Stimulated activated CD4-positive, alpha-beta T cell treated with anti-CD3 and anti-CD28 coated beads, Interleukin-4, amount 100 ng/mL, for 1 hour (primary cell): ENCODE results near the gene VPS4A.
A peak's percentile ranks its signal among the peaks of the same experiment; 100 is the strongest.
"Not testable (repeated sequence)": the region's sequence is repeated elsewhere in the genome, so short reads cannot be mapped to it uniquely, and the experiment has no call there.

Source experiments
- DNase-seq: peaks from one replicate; pipeline ENCODE4 v3.0.0-alpha.2; 2020

Gene VPS4A

DNA sequence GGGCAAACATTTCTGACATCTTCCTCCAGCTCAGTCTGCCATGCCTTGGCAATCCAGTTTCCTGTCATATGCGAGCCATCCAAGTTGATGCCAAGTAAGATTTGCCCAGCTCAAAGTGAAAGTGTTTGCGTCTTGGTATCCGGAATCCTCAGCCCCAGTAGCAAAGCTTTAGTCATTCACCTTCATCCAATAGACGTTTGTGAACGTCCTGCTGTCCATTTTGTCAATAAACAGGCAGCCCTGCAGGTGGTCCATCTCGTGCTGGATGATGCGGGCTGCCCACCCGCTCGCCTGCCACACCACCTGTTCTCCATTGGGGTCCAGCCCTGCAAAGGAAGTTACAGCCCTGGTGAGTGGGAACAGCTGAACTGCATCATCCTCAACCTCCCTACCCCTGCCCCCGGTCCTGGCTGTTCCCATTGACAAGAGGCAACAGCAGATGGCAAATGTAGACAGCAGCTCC lies 17.7 kb downstream of the VPS4A start:
- no peak for DNase-seq

DNA sequence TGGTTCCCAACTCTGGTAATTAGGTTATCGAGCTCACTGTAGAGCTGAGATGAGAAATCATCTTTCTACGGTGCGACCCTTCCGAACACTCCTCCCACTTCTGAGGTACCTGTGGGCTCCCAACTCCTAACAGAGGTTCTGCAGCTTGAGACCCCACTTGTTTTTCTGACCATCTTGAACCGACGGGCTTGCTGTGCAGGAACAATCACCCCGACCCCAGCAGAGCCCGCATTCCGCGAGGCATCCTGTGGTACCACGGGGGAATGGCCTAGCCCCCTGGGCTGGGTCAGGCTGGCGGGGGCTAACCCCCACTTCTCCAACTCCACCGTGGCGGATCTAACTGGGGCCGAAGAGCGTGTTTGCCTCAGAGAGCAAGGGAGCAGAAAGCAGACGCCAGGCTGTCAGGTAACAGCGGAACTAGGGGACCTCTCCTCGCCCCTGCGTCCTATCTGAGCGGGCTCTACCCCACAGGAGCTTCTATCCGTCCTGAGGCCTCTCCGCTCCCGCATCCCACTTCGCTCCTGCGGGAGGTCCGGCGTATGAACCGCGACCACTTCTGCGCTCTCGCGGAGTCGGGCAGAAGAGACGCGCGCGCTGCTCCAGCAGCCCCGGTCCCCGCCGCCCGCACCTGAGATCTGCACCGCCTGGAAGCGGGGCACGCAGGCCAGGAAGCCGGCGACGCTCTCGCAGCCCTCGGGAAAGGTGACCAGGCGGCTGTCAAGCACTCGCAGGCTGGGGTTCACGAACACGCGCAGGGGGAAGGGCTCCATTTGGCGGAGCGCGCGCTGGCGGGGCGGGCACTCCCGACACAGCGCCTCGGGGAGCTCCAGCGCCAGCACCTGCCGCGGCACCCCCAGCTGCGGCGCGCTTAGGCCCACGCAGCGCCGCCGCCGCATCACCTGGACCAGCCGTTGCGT lies 18.5 kb downstream of the VPS4A start:
- DNase-seq = peak; percentile 57

DNA sequence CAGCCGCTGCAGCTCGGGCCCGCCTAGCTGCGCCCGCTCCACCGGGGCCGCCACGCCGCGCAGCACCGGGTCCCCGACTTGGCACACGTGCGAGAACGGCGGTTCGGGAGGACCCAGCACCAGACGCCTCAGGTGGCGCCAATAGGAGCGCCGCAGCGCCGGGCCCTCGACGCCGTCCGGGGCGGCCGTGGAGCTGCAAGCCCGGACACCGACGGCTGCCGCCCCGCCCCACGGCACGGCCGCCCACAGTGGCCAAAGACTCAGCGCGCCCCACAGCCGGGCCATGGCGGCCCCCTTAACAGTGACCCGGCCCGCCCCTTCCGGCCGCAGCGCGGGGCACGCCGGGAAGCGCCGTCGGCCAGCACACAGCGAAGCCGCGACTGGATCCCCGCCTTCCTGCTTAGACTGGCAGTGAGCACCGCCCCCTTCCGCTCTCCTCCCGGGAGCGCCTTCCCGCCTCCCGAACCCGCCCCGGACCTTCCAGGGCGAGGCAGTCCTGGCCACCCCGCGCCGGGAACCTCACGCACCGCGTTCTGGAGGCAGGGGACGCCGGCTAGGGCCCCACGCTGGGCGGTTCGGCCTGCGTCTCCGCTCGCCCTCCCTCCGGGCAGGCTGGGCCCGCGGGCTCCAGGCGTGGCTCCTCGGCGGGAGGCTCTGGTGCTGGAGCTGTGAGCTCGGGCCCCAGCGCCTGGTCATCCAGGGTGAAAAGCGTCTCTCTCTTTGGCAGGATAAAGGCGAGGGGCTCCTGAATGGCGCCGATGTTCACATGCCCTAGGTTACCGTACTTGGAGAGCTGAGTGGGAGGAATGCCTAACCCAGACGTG lies 19.3 kb downstream of the VPS4A start, which contains the start of gene PDF:
Gene PDF, minus strand, starts transcription at position 303 of the 824 bp plus-strand sequence. Its CDS starts 18 bp downstream, at position 285.
- peak; percentile 84 for DNase-seq

DNA sequence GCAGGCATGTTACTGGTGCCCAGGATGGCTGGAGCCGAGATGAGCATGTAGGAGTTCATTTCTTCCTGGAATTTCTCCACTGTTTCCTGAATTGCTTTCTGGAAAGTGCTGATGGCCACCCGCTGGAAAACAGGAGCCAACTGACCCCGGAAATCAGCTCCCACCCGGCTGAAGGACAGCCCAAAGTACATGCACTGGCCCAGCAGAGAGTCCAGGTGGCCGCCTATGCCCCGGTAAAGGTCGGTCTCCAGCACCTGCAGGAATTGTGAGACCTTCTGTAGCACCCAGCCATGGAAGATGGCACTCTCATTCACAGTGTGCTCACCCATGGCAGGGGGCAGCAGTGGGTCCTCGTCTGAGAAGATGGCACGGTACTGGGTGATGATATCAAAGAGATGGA lies 23.5 kb downstream of the VPS4A start:
- no peak for DNase-seq

DNA sequence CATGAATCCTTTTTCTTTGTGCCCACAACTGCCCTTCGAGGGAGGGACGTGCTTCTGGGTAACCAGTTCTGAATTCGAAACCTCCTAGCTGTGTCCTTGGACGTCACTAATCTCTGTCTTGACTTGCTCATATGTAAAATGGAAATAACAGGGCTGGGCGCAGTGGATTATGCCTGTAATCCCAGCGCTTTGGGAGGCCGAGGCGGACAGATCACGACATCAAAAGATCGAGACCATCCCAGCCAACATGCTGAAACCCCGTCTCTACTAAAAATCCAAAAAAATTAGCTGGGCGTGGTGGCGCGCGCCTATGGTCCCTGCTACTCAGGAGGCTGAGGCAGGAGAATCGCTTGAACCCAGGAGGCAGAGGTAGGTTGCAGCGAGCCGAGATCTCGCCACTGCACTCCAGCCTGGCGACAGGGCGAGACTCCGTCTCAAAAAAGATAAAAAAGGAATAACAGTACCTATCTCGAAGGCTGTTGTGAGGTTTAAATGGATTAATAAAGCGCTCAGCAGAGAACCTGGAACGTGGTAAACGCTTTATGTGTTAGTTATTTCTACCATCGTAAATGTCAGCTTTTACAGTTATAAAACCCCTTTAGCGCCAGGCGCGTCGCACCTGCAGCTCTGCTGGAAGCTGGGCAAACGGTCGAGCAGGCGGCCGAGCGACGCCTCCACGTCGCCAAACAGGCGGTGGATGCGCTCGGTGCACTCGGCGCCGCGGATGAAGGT lies 27.6 kb downstream of the VPS4A start:
- no peak for DNase-seq

DNA sequence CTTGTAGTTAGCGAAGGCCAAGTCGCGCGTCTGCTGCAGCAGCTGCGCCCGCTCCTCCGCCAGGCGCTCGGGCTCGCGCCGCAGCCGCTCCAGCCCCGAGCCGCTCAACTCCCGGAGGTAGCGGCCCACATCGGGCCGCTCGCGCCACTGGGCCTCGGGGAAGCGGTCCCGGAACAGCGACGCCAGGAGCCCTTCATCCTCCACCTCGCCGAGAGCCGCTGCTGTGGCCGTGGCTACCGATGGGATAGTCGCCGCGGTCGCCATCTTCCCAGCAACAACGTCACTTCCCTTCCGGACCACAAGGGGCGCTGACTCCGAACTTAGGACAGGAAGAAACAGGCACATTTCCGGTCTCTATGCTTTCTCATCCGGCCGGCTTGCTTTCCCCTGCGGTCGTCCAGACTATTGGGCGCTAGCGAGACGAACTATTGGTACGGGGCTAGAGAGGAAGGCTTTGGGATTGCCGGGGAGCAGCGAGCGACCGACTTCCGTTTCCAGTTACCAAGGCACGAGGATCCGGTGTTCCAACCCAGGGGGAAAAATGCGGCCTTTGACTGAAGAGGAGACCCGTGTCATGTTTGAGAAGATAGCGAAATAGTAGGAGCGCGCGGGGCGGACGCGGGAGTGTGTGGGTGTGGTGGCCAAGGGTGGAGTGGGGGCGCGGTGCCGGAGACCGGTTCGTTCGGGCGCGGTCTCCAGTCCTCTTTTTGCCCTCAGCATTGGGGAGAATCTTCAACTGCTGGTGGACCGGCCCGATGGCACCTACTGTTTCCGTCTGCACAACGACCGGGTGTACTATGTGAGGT lies 28.3 kb downstream of the VPS4A start, which contains the start of the genes COG8 and NIP7:
Gene COG8, minus strand, starts transcription at position 276 of the 806 bp plus-strand sequence. Its CDS starts 12 bp downstream, at position 264.
Gene NIP7, plus strand, starts transcription at position 484 of the 806 bp plus-strand sequence. Its CDS starts 58 bp downstream, at position 542.
- DNase-seq = peak; percentile 90

DNA sequence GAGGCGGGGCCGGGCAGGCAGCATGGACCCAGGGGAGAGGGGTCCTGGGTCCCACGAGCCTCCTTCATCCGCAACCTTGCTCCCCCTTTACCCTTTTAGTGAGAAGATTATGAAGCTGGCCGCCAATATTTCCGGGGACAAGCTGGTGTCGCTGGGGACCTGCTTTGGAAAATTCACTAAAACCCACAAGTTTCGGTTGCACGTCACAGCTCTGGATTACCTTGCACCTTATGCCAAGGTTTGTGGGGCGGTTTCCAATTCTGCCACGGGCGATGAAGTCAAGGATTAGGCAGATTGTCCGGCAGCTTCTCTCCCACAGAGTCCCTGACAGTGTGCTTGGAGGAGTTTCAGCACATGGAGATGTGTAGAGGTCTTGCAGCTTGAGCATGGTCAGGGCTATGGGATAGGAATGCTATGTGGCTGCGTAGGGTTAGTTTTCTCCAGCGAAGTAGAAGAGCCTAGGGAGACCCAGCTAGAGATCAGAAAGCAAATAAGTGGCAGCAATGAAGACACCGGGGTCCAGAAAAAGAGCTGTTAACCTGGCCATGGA lies 29.0 kb downstream of the VPS4A start:
- no peak for DNase-seq

GRCh38 chr16:69344171-69344570 lies 33.0 kb downstream of the VPS4A start:
- DNase-seq = no peak

DNA sequence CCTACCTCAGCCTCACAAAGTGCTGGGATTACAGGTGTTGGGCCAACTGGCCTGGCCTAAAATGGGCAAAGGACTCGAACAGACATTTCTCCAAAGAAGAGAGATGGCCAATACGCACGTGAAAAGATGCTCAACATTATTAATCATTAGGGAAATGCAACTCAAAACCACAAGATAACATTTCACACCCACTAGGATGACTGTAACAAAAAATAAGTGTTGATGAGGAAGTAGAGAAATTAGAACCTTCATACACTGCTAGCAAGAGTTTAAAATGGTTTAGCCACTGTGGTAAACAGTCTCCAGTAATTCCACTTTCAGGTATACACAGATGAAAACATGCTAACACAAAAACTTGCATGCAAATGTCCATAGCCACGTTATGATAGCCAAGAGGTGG lies 34.8 kb downstream of the VPS4A start:
- no peak for DNase-seq

GRCh38 chr16:69346683-69347082 lies 35.5 kb downstream of the VPS4A start:
- no peak for DNase-seq

DNA sequence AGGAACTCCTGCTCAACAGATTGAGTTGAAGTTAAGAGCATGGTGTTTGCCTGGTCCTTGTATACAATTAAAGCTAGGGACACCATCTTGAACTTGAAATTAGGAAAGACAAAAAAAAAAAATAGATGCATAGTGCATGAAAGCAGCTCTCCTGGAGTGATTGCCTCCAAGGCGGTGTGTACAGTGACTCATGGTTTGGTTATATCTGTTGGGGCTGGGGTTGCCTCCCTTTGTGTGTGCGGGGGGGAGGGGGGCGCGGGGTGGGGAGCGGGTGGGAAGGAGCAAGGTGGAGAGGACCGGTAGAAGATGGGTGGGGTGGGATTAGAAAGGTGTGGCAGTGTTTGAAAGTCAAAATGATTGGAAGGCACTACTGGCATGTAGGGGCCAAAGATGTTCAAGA lies 37.1 kb downstream of the VPS4A start:
- no peak for DNase-seq

GRCh38 chr16:69349536-69349935 lies 38.4 kb downstream of the VPS4A start:
- DNase-seq = no peak

DNA sequence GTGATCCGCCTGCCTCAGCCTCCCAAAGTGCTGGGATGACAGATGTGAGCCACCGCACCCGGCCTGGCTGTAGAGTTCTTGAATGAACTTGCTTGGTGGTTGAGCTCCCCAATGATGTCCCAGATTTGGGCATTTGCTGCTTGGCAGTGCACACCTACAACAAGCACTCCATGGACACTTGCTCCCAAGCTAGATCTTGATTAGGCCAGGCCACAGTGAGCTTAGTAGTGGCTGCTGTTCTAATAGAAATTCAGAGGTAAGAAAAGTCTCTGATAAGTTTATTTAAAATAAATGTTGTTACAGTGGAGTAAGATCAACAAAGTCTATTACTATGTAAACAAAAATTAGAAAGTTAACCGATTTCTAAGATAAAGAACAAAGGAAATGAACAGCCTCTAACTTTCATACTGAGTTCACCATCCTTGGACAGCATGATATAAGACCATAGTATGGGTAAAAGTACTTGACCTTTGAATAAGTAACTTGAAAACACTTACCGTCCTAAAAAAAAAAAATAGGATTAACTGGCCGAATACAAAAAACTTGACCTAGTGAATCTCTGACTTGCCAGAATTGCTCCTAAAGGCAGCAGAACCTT lies 39.5 kb downstream of the VPS4A start:
- no peak for DNase-seq

DNA sequence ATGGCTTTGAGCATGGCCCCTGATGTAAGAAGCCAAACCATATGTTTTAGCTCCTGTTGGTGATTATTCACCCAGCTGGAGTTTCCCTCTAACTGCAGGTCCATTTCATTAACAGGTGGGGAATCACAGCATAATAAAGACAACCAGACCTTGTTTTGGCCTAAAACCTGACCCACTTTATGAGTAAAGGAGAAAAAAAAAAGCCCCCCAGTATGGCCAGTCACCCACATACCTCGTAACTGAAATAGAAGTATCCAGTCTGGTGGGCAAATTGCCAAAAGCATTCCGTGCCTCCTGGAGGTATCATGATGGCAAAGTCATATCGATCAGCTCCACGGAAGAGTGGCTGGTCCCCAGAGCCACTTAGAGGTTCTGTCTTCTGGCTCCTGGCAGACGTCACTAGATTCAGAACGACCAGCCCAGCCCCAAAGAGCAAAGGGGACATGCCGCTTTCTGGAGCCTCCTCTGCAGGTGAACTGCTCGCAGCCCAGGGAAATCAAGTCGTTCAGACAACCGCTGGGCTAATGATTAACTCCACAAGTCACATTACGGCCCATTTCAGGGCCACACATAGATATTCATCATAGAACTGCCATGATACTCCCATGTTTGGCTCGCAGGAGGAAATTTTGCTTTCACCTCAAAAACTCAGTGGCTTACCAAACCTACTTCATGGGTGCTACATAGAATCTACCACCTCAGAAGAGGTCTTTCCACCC lies 40.3 kb downstream of the VPS4A start, which contains the start of gene TMED6:
Gene TMED6, minus strand, starts transcription at position 478 of the 719 bp plus-strand sequence. Its CDS starts 33 bp downstream, at position 445.
- DNase-seq = no peak

DNA sequence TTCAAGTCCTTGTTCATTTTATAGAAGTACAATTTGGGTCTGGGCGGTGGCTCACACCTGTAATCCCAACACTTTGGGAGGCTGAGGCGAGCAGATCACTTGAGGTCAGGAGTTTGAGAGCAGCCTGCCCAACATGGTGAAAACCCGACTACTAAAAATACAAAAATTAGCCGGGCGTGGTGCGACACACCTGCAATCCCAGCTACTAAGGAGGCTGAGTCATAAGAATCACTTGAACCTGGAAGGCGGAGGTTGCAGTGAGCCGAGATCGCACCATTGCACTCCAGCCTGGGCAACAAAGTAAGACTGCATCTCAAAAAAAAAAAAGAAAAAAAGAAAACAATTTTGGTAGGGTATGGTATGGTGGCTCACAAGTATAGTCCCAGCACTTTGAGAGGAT lies 48.9 kb downstream of the VPS4A start:
- DNase-seq = not testable (repeated sequence)

- no peak for DNase-seq
Measured at GRCh38 chr16:69363281-69363717, 52.1 kb downstream of the VPS4A start.

DNA sequence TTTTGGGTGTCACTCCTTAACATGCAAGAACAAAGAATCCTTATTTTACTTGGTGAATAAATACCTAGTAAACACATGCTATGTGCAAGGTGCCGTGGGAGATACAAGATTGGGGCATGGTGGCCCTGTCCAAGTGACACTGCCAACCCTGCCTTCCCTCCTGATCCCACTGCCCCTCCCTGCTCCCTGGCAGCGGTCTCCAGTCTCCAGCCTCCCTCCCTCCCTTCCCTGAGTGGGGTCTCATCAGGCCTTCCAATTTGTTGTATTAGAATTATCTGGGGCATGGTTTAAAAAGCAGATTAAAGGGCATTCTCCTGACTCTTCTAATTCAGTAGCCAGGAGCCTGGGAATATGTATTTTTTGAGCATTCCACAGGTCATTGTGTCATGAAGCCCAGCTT lies 52.9 kb downstream of the VPS4A start:
- no peak for DNase-seq

GRCh38 chr16:69365901-69366300 lies 54.8 kb downstream of the VPS4A start:
- DNase-seq = no peak

DNA sequence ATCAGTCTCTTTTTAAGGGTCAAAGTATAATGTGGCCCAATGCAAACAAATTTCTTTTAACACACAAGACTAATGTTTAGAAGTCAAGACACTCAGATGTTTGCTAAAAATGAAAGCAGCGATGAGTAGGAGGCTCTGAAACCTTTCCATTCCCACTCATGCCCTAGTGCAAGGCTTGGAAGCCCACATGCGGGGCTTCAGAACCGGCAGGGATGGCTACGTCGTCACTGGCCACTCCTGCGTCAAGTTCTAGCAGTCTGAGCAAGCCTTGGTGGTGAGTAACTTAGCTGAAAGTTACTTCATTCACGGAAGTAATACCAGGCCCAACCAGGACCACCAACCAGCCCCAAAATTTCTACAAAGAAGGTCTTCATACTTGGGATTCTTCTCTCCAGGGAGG lies 55.3 kb downstream of the VPS4A start:
- DNase-seq = no peak

DNA sequence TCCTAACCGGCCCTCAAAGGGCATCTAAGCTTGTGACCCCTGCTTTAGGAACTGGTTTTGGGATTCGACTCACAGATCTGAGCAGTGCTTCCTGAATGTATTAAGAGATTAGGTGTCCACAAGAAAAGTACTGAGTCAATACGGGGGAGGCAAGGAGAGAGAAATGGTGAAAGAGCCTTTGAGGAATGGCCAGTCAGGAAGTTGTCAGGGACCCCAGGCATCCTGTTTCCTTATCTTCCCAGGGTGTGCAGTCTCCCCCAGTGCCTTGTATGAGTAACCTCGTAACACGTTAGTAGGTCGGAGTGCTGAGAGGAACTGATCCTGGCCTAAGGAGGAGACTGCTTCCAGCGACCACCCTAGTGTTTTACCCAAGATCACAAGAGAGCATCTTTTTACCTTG lies 56.8 kb downstream of the VPS4A start:
- no peak for DNase-seq
